Retinal pigment epithelial cell (primary cell): Measurements from ENCODE around the gene CD151.

Experiments
- DNase-seq: peaks from one replicate; pipeline ENCODE4 v3.0.0-alpha.2; 2010; ENCODE audit warnings: low read depth
- H3K4me3 ChIP-seq: 2 replicates; pipeline ENCODE4 v1.5.1; 2011; ENCODE audit warnings: mild to moderate bottlenecking, low read length, control low read depth, moderate library complexity
- CTCF ChIP-seq: conservative IDR thresholded peaks from 2 replicates; pipeline ENCODE4 v1.5.1; 2011; ENCODE audit warnings: low read depth, low read length, control low read depth, inconsistent platforms

Gene CD151

GRCh38 chr11:858053-858761 is 25.5 kb downstream of the CD151 start:
- no peak for DNase-seq
- no peak for TF ChIP-seq CTCF
- no peak overlapping the region for H3K4me3 ChIP-seq

- H3K4me3 ChIP-seq = peak overlapping the region; percentile 53
- no peak for DNase-seq
- TF ChIP-seq CTCF = no peak
Measured at GRCh38 chr11:858762-859339, 26.1 kb downstream of the CD151 start.

GRCh38 chr11:859394-860131 is 26.8 kb downstream of the CD151 start:
- no peak for TF ChIP-seq CTCF
- DNase-seq = peak; percentile 93
- peak overlapping the region; percentile 53 for H3K4me3 ChIP-seq

GRCh38 chr11:860234-861104 is 27.7 kb downstream of the CD151 start:
- H3K4me3 ChIP-seq = peak overlapping the region; percentile 27
- no peak for DNase-seq

GRCh38 chr11:861105-861479 is 28.3 kb downstream of the CD151 start:
- no peak for TF ChIP-seq CTCF
- DNase-seq = no peak
- no peak overlapping the region for H3K4me3 ChIP-seq

More at GRCh38 chr11:860234-861104, 27.7 kb downstream of the CD151 start:
- no peak for TF ChIP-seq CTCF

GRCh38 chr11:862081-862661 is 29.4 kb downstream of the CD151 start:
- no peak for DNase-seq
- no peak for TF ChIP-seq CTCF
- H3K4me3 ChIP-seq = peak overlapping the region; percentile 15
